GM23248 (cell line): ENCODE data around the gene FBLN2. TPM values are rescaled to one million over a fixed set of nuclear protein-coding genes. Genes with fewer than 3 reads are reported as not detected.

ENCODE experiments used
- DNase-seq: peaks from one replicate; pipeline ENCODE4 v3.0.0-alpha.2; 2015
- H2AFZ ChIP-seq: fragments of 200-600 bp; sonication (generic); 2 replicates; pipeline ENCODE4 v1.6.1; 2016; ENCODE audit warnings: antibody characterized with exemption
- H3F3A ChIP-seq: fragments of 200-600 bp; sonication (generic); 2 replicates; pipeline ENCODE4 v1.6.1; 2016; ENCODE audit warnings: mild to moderate bottlenecking, antibody characterized with exemption, mixed run types; ENCODE audit not compliant: insufficient read depth
- H3K27ac ChIP-seq: fragments of 200-600 bp; sonication (generic); 2 replicates; pipeline ENCODE4 v1.5.1; 2016; ENCODE audit warnings: mild to moderate bottlenecking
- H3K27me3 ChIP-seq: fragments of 200-600 bp; sonication (generic); replicated peaks from 2 replicates; pipeline ENCODE4 v1.6.1; 2016; ENCODE audit warnings: mild to moderate bottlenecking; ENCODE audit not compliant: insufficient read depth
- H3K36me3 ChIP-seq: fragments of 200-600 bp; sonication (generic); 2 replicates; pipeline ENCODE4 v1.6.1; 2016; ENCODE audit warnings: low read depth, mild to moderate bottlenecking
- H3K4me1 ChIP-seq: fragments of 200-600 bp; sonication (generic); 2 replicates; pipeline ENCODE4 v1.6.1; 2016; ENCODE audit warnings: mild to moderate bottlenecking; ENCODE audit not compliant: insufficient read depth
- H3K4me2 ChIP-seq: fragments of 200-600 bp; sonication (generic); one replicate; pipeline ENCODE4 v1.6.1; 2016; ENCODE audit warnings: mild to moderate bottlenecking; ENCODE audit not compliant: unreplicated experiment
- H3K4me3 ChIP-seq: fragments of 200-600 bp; sonication (generic); 2 replicates; pipeline ENCODE4 v1.5.1; 2016; ENCODE audit warnings: mild to moderate bottlenecking
- H3K79me2 ChIP-seq: fragments of 200-600 bp; sonication (generic); 2 replicates; pipeline ENCODE4 v1.6.1; 2016; ENCODE audit warnings: mild to moderate bottlenecking; ENCODE audit not compliant: insufficient read depth
- H3K9ac ChIP-seq: fragments of 200-600 bp; sonication (generic); 2 replicates; pipeline ENCODE4 v1.6.1; 2016; ENCODE audit warnings: mild to moderate bottlenecking
- H3K9me2 ChIP-seq: fragments of 200-600 bp; sonication (generic); 2 replicates; pipeline ENCODE4 v1.6.1; 2016; ENCODE audit warnings: mixed run types, mild to moderate bottlenecking, moderate library complexity; ENCODE audit not compliant: insufficient read depth
- H3K9me3 ChIP-seq: fragments of 200-600 bp; sonication (generic); one replicate; pipeline ENCODE4 v1.6.1; 2017; ENCODE audit warnings: low read depth
- H4K20me1 ChIP-seq: fragments of 200-600 bp; sonication (generic); 2 replicates; pipeline ENCODE4 v1.6.0; 2016; ENCODE audit not compliant: insufficient read depth
- EZH2 ChIP-seq: fragments of 200-600 bp; sonication (generic); IDR thresholded peaks from 2 replicates; pipeline ENCODE4 v1.6.1; 2018; ENCODE audit warnings: antibody characterized with exemption, mild to moderate bottlenecking; ENCODE audit not compliant: insufficient read depth, poor library complexity, severe bottlenecking
- EZH2phosphoT487 ChIP-seq: fragments of 200-600 bp; sonication (generic); IDR thresholded peaks from 2 replicates; pipeline ENCODE4 v1.6.1; 2018; ENCODE audit warnings: antibody characterized with exemption, moderate library complexity, mild to moderate bottlenecking, low read depth; ENCODE audit not compliant: insufficient read depth
- WGBS, 2 experiments: methylation state at CpG; one replicate each; pipeline ENCODE4 v1.1.6; 2015 to 2017; ENCODE audit warnings: low lambda C conversion rate in 2 of 2, low coverage in 1 of 2; ENCODE audit errors: missing lambda C conversion rate in 2 of 2; 5-methylcytosine and 5-hydroxymethylcytosine counted together
- in situ Hi-C: fragments of 300-500 bp; cut with MboI; formaldehyde crosslinking; loops from 2 replicates; pipeline ENCODE4 v1.15.0; 2020
- polyA plus RNA-seq: library from polyadenylated mRNA; unstranded; fragments of >200 nt; fragmentation: Nextera tagmentation; extraction: Ambion mirVana; gene quantifications from 2 replicates; pipeline ENCODE4 v1.2.1, GENCODE V29; 2016
- total RNA-seq: library from RNA; depleted of rRNA; stranded (reverse); fragments of >200 nt; shearing (Covaris generic); gene quantifications from 2 replicates; pipeline ENCODE4 v1.2.3, GENCODE V29; 2014

The FBLN2 gene
- total and polyA plus RNA-seq, 2 experiments from 2014 or later: 447 to 636 TPM

GRCh38 chr3:13660042-13660874 is 111.3 kb downstream of the FBLN2 start:
- Histone ChIP-seq H3K4me1 (no peaks in the 10 kb centered on the region), H3K9ac (no peak overlapping the region), H3K27ac (no peak overlapping the region), H3K4me2 (no peak overlapping the region), H3K36me3 (no peaks in the 10 kb centered on the region), H3K4me3 (no peak overlapping the region), H3K27me3 (0 out of 2 replicates have a peak, but pooled peaks cover 7% of the 10 kb centered on the region), H3K9me2 (no peaks in the 10 kb centered on the region), H4K20me1 (no peaks in the 10 kb centered on the region), H3F3A (no peaks in the 10 kb centered on the region), H2AFZ (no peak overlapping the region), H3K79me2 (no peaks in the 10 kb centered on the region), H3K9me3 (no peaks in the 10 kb centered on the region)
- 66 to 78% methylated on average over 3 of the region's 3 CpGs for WGBS, 2 experiments
- no peak for DNase-seq
- TF ChIP-seq EZH2: no peak
- TF ChIP-seq EZH2phosphoT487: no peak
- in situ Hi-C loops: no loop called here

- no peaks in the 10 kb centered on the region for H3K9me3 ChIP-seq
- H3K4me3 ChIP-seq: no peak overlapping the region
- H3K79me2 ChIP-seq: no peaks in the 10 kb centered on the region
- TF ChIP-seq EZH2phosphoT487 (no peak), EZH2 (no peak)
- no peaks in the 10 kb centered on the region for H3K9me2 ChIP-seq
- no peaks in the 10 kb centered on the region for H3K4me1 ChIP-seq
- H3F3A ChIP-seq: no peaks in the 10 kb centered on the region
- H3K9ac ChIP-seq: no peak overlapping the region
- no peaks in the 10 kb centered on the region for H4K20me1 ChIP-seq
- H3K4me2 ChIP-seq: no peak overlapping the region
- H3K36me3 ChIP-seq: no peaks in the 10 kb centered on the region
- 56 to 57% methylated on average over 16 of the region's 16 CpGs for WGBS, 2 experiments
- H3K27me3 ChIP-seq: 0 out of 2 replicates have a peak, but pooled peaks cover 7% of the 10 kb centered on the region
- in situ Hi-C loops: no loop called here
- H3K27ac ChIP-seq: no peak overlapping the region
- DNase-seq: no peak
- no peak overlapping the region for H2AFZ ChIP-seq
These were observed 112.2 kb downstream of the FBLN2 start for GRCh38 chr3:13661121-13661520.

GRCh38 chr3:13662238-13662847 is 113.4 kb downstream of the FBLN2 start:
- Histone ChIP-seq H3K4me2 (no peak overlapping the region), H3K79me2 (no peaks in the 10 kb centered on the region), H3K9ac (no peak overlapping the region), H4K20me1 (no peaks in the 10 kb centered on the region), H3K9me2 (no peaks in the 10 kb centered on the region), H3K36me3 (no peaks in the 10 kb centered on the region), H3K27ac (no peak overlapping the region), H3K9me3 (no peaks in the 10 kb centered on the region), H3F3A (no peaks in the 10 kb centered on the region), H2AFZ (no peak overlapping the region), H3K27me3 (0 out of 2 replicates have a peak, but pooled peaks cover 7% of the 10 kb centered on the region), H3K4me3 (no peak overlapping the region), H3K4me1 (no peaks in the 10 kb centered on the region)
- WGBS, 2 experiments: 63 to 67% methylated on average over 22 of the region's 22 CpGs
- TF ChIP-seq EZH2: no peak
- no peak for TF ChIP-seq EZH2phosphoT487
- in situ Hi-C loops: no loop called here
- no peak for DNase-seq

GRCh38 chr3:13663781-13664535 is 115.0 kb downstream of the FBLN2 start:
- Histone ChIP-seq H3K36me3 (no peaks in the 10 kb centered on the region), H3K9me2 (no peaks in the 10 kb centered on the region)
- 46 to 54% methylated on average over 16 of the region's 16 CpGs for WGBS, 2 experiments

More at GRCh38 chr3:13663781-13664535, 115.0 kb downstream of the FBLN2 start:
- Histone ChIP-seq H3K4me3 (no peak overlapping the region), H3K4me2 (no peak overlapping the region), H3K79me2 (no peaks in the 10 kb centered on the region), H3K9me3 (no peaks in the 10 kb centered on the region), H3K27me3 (0 out of 2 replicates have a peak, but pooled peaks cover 7% of the 10 kb centered on the region), H3K9ac (no peak overlapping the region), H2AFZ (no peak overlapping the region), H3K4me1 (no peaks in the 10 kb centered on the region), H4K20me1 (no peaks in the 10 kb centered on the region), H3F3A (no peaks in the 10 kb centered on the region), H3K27ac (no peak overlapping the region)
- DNase-seq: no peak
- in situ Hi-C loops: no loop called here
- TF ChIP-seq EZH2 (no peak), EZH2phosphoT487 (no peak)
